IMR-90 (cell line): ENCODE data around the gene OR14I1.

ENCODE experiments used
- POLR2A ChIP-seq: IDR thresholded peaks from 2 replicates; pipeline ENCODE4 v1.6.1; 2012; ENCODE audit warnings: mild to moderate bottlenecking, low read depth, low read length
- TF ChIP-seq, protein P1 (sequence below): conservative IDR thresholded peaks from 2 replicates; pipeline ENCODE4 v1.5.1; 2012; ENCODE audit warnings: mild to moderate bottlenecking, low read depth, low read length, improper control_type of control experiment

DNA sequence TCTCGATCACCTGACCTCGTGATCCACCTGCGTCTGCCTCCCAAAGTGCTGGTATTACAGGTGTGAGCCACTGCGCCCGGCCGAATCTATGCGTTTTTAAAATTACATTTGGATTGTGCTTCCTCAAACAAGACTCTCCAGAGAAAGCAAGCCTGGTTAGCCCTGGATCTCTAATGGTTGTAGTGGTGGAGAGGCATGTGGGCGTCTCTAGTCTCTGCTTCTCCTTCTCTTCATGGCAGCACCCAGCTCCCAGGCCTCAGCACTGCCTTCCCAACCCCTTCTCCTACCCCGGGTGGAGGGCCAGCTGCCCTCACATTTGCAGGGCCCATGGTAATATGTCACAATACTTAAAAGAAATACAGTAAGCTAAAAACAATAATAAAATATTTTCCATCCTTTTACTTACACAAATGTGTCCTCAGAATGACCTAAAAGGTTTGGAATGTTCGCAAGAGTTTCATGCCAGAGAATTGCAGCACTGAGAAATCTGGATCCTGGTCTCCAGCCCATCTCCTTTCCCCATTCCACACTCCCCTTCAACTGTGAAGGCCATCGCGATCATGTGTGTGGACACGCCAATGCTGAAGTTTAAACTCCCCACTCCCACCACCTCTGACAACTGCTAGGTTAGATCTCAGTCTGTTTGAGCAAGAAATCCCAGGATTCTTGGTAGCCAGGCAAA, 7.0 kb downstream of the OR14I1 start:
- TF ChIP-seq POLR2A = no peak
- TF ChIP-seq, protein P1, sequence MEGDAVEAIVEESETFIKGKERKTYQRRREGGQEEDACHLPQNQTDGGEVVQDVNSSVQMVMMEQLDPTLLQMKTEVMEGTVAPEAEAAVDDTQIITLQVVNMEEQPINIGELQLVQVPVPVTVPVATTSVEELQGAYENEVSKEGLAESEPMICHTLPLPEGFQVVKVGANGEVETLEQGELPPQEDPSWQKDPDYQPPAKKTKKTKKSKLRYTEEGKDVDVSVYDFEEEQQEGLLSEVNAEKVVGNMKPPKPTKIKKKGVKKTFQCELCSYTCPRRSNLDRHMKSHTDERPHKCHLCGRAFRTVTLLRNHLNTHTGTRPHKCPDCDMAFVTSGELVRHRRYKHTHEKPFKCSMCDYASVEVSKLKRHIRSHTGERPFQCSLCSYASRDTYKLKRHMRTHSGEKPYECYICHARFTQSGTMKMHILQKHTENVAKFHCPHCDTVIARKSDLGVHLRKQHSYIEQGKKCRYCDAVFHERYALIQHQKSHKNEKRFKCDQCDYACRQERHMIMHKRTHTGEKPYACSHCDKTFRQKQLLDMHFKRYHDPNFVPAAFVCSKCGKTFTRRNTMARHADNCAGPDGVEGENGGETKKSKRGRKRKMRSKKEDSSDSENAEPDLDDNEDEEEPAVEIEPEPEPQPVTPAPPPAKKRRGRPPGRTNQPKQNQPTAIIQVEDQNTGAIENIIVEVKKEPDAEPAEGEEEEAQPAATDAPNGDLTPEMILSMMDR = no peak
